GM21717 (cell line): ENCODE measurements around the gene CYP4F22.
A peak's percentile ranks its signal among the peaks of the same experiment; 100 is the strongest.
"Not testable (repeated sequence)": the region's sequence is repeated elsewhere in the genome, so short reads cannot be mapped to it uniquely, and the experiment has no call there.

Experiments used
- ATAC-seq: cut with Tn5 transposase; IDR thresholded peaks from one replicate; pipeline ENCODE4 v1.9.1; 2021; ENCODE audit warnings: mild to moderate bottlenecking, moderate library complexity; ENCODE audit not compliant: unreplicated experiment

The CYP4F22 gene

GRCh38 chr19:15533522-15533830 is 25.2 kb downstream of the CYP4F22 start:
- not testable (repeated sequence) for ATAC-seq

GRCh38 chr19:15534957-15535864 is 26.9 kb downstream of the CYP4F22 start:
- ATAC-seq, result no peak

GRCh38 chr19:15536350-15536749 is 28.0 kb downstream of the CYP4F22 start:
- no peak for ATAC-seq

DNA sequence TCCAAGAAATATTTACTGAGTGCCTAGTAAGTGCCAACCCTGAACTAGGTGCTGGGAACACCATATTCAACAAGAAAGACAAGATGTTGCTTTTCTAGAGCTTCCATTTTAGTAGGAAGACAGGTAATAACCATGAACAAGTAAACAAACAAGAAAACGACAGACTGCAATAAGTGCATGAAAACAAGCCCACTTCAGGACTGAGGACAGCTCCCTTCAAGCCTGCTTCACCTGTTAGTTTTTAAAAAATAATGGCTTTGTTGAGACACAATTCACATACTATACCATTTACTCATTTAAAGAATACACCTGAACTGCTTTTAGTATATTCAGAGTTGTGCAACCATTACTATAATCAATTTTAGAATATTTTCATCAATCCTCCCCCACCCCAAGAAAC is 30.4 kb downstream of the CYP4F22 start:
- no peak for ATAC-seq

- ATAC-seq, result no peak
Observed at GRCh38 chr19:15539638-15540037, 31.3 kb downstream of the CYP4F22 start.

- no peak for ATAC-seq
Observed at GRCh38 chr19:15540435-15540834, 32.1 kb downstream of the CYP4F22 start.

DNA sequence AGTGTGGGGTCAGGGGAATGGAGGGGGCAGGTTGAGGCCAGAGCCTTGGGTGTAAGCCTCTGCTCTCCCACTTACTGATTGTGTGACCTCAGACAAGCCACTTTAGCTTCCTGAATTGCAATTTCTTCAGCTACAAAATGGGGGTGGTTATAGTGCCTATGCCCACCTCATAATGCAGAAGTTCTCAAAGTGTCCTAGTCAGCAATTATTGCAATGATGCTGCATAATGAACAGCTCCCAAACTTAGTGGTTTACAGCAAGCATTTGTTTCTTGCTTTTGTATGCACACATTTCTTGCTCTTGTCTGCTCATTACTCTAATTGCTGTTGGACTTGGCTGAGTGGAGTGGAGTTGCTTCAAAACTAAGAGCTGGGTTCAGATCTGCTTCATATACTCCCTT is 36.0 kb downstream of the CYP4F22 start:
- ATAC-seq, result no peak

GRCh38 chr19:15544970-15545369 is 36.6 kb downstream of the CYP4F22 start:
- no peak for ATAC-seq

GRCh38 chr19:15548648-15549047 is 40.3 kb downstream of the CYP4F22 start:
- ATAC-seq, result no peak

DNA sequence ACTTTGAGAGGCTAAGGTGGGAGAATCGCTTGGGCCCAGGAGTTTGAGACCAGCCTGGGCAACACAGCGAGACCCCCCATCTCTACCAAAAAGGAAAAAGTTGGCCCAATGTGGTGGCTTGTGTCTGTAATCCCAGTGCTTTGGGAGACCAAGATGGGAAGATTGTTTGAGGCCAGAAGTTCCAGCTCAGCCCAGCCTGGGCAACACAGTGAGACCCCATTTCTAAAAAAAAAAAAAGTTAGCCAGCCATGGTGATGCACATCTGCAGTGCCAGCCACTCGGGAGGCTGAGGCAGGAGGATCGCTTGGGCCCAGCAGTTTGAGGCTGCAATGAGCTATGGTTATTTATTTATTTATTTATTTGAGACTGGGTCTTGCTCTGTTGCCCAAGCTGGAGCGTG is 41.3 kb downstream of the CYP4F22 start:
- no peak for ATAC-seq

GRCh38 chr19:15550273-15550672 is 41.9 kb downstream of the CYP4F22 start:
- ATAC-seq, result no peak

GRCh38 chr19:15550929-15551292 is 42.6 kb downstream of the CYP4F22 start:
- no peak for ATAC-seq

DNA sequence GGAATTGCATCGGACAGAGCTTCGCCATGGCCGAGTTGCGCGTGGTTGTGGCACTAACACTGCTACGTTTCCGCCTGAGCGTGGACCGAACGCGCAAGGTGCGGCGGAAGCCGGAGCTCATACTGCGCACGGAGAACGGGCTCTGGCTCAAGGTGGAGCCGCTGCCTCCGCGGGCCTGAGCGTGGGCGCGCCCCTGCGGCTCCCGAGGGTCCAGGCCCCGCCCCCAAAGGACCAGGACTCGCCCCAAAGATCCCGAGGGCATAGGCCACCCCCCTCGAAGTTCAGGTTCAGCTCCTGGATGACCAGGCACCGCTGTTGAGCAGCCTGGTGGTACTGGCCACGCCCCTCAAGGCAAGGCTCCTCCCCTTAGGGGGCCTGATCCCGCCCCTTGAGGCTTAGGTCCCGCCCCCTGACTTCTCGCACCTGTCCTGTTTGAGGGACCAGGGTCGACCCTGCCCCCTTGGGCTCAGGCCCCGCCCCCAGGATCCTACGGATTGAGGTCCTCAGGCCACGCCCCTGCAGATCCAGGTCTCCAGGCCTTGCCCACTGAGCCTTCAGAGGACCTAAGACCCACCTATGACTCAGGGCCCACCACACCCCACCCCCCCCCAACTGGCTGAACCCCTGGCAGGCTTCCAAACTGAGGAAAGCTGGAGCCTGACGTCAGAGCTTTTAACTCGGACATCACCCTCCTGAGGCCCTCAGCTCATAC is 43.1 kb downstream of the CYP4F22 start:
- no peak for ATAC-seq

GRCh38 chr19:15555021-15555420 is 46.7 kb downstream of the CYP4F22 start:
- no peak for ATAC-seq

GRCh38 chr19:15555759-15556633 is 47.7 kb downstream of the CYP4F22 start:
- ATAC-seq, result peak; percentile 50

DNA sequence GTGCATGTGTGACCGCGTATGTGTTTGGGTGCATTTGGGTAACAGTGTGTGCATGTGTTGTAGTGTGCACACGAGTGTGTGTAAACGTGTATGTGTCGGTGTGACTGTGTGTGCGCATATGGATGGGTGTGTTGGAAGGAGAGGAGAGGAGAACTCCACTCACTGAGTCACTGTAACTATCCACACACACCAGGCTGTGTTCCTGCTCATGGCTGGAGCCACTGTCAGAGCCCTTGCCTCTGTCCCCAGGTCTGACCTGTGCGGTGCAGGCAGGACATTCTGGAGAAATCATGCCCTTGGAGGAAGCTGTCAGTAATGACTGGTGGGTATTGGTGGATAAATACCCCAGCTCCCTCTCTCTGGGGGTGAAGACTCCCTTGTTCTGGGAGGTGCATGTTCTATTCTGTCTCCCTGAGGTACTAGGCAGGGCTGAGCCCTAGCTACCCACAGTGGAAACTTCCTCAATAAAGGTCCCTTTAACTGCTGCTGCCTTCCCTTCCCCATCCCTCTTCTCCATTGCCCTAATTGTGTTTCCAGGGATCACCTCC is 48.4 kb downstream of the CYP4F22 start:
- no peak for ATAC-seq

DNA sequence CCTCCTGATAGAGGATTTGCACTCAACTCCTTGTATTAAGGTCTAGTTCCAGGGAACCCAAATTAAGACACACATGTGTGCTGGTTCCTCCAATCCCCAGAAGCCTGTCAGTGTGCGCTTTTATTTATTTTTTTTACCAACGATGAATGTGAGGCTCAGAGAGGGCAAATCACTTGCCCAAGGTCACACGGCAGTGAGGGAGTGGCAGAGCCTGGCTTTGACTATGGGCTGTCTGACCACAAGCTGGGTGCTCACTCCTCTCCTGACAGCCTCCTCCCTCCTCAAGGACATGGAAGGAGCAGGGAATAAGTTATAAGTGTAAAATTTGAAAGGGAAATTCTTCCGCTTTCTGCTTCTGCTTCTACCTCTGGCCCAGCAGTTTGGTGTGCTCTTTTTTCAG is 48.9 kb downstream of the CYP4F22 start:
- ATAC-seq, result no peak

- ATAC-seq, result no peak
Observed at GRCh38 chr19:15562145-15562544, 53.8 kb downstream of the CYP4F22 start.

DNA sequence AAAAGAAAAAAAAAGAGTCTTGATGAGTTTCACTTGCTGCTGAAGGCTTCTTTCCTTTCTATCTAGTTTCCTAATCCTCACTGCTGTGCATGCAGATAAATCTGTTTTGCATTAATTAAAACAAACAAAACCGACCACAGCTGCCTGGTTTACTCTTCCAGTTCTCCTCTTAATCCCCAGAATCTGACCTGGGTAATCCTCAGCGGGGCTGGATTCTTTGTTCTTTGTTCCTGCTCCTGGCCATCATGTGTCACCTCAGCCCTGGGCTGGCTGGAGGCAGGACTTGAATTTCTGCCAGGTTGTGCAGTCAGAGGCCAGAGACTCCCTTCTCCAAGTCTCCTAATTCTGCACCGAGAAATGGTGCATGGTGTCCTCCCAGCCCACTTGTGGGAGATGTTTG is 54.5 kb downstream of the CYP4F22 start:
- no peak for ATAC-seq

GRCh38 chr19:15563325-15563794 is 55.0 kb downstream of the CYP4F22 start:
- ATAC-seq, result no peak

DNA sequence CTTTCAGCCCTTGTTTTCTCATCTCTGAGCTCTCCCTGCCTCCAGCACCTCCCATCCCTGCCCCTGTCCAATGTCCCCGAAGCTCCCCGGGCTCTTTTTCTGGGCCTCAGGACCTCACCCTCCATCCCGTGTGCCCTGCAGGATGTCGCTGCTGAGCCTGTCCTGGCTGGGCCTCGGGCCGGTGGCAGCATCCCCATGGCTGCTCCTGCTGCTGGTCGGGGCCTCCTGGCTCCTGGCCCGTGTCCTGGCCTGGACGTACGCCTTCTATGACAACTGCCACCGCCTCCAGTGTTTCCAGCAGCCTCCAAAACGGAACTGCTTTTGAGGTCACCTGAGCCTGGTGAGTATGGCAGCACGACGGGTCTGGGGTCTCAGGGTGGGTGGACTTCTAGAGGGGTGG is 55.6 kb downstream of the CYP4F22 start:
- ATAC-seq, result no peak
